Measurements from ENCODE around the gene EXOC6.

Gene EXOC6

DNA sequence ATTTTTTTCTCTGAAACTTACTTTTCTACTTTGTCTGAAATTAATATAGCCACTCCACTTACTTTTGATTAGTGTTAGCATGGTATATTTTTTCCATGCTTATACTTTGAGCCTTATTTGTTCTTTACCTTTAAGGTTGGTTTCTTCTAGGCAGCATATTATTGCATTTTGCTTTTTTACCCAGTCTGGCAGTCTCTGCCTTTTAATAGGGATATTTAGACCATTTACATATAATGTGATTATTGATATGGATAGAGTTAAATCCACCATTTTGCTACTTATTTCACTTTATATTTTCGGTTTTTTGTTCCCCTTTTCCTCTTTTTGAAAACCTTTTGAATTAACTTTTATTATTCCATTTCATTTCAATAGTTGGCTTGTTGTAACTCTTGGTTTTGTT, 255.6 kb downstream of the EXOC6 start:
- Histone ChIP-seq H3K27ac (ENCODE audit: low read depth, low read length) (no peak overlapping the region), H3F3A (ENCODE audit: control insufficient read depth, insufficient read depth) (no peaks in the 10 kb centered on the region), H3K4me3 (ENCODE audit: low read length) (no peak overlapping the region), H3K79me2 (ENCODE audit: control insufficient read depth, low read length) (no peaks in the 10 kb centered on the region), H3K9me2 (replicated peaks; ENCODE audit: control insufficient read depth, low read length) (no peaks in the 10 kb centered on the region), H3K36me3 (ENCODE audit: control insufficient read depth, low read length) (no peaks in the 10 kb centered on the region), H3K9me3 (ENCODE audit: control insufficient read depth, insufficient read depth, low read length) (peaks cover 5% of the 10 kb centered on the region; the same call in 1 of the 2 replicates), H3K4me1 (ENCODE audit: control insufficient read depth, low read length) (peaks cover 10% of the 10 kb centered on the region), H3K27me3 (ENCODE audit: control insufficient read depth, low read length) (no peaks in the 10 kb centered on the region), H3K4me2 (ENCODE audit: low read length) (no peak overlapping the region), H4K20me1 (ENCODE audit: control insufficient read depth, insufficient read depth, low read depth, low read length) (no peaks in the 10 kb centered on the region)
- TF ChIP-seq, protein P1, sequence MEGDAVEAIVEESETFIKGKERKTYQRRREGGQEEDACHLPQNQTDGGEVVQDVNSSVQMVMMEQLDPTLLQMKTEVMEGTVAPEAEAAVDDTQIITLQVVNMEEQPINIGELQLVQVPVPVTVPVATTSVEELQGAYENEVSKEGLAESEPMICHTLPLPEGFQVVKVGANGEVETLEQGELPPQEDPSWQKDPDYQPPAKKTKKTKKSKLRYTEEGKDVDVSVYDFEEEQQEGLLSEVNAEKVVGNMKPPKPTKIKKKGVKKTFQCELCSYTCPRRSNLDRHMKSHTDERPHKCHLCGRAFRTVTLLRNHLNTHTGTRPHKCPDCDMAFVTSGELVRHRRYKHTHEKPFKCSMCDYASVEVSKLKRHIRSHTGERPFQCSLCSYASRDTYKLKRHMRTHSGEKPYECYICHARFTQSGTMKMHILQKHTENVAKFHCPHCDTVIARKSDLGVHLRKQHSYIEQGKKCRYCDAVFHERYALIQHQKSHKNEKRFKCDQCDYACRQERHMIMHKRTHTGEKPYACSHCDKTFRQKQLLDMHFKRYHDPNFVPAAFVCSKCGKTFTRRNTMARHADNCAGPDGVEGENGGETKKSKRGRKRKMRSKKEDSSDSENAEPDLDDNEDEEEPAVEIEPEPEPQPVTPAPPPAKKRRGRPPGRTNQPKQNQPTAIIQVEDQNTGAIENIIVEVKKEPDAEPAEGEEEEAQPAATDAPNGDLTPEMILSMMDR (IDR thresholded peaks at IDR 0.05; ENCODE audit: low read depth, low read length, poor library complexity, severe bottlenecking), result no peak
- TF ChIP-seq EZH2phosphoT487 (IDR thresholded peaks at IDR 0.05; ENCODE audit: borderline replicate concordance, low read length), result no peak

DNA sequence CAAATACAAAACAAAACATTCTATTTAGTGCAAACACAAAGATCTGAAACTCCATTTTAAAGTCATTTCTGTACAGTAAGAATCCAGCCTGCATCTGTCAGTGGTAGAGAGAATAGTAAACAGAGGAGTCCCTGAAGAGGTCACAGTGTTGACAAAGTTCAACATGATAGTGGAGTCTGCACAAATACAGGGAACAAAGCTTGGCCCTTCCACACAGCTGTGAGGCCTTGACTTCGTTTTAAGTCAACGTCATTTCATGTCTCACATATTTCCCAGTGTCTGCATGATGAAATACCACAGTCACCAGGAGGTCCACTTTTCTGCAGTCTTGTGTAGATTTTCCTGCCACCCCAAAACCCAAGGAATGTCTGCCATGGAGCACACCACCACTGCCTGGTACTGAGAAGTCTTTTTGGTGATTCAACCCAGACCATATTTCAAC, 258.3 kb downstream of the EXOC6 start:
- no peaks in the 10 kb centered on the region for H3K9me2 ChIP-seq (replicated peaks; ENCODE audit: control insufficient read depth, low read length)
- H3K4me1 ChIP-seq (ENCODE audit: control insufficient read depth, low read length), result peaks cover 35% of the 10 kb centered on the region
- no peaks in the 10 kb centered on the region for H3K27me3 ChIP-seq (ENCODE audit: control insufficient read depth, low read length)
- no peaks in the 10 kb centered on the region for H4K20me1 ChIP-seq (ENCODE audit: control insufficient read depth, insufficient read depth, low read depth, low read length)
- TF ChIP-seq EZH2phosphoT487 (IDR thresholded peaks at IDR 0.05; ENCODE audit: borderline replicate concordance, low read length), result no peak
- TF ChIP-seq, protein P1 (IDR thresholded peaks at IDR 0.05; ENCODE audit: low read depth, low read length, poor library complexity, severe bottlenecking), result no peak
- H3K27ac ChIP-seq (ENCODE audit: low read depth, low read length), result no peak overlapping the region
- H3K4me3 ChIP-seq (ENCODE audit: low read length), result no peak overlapping the region
- no peak overlapping the region for H3K4me2 ChIP-seq (ENCODE audit: low read length)
- H3F3A ChIP-seq (ENCODE audit: control insufficient read depth, insufficient read depth), result 0 out of 2 replicates have a peak, but pooled peaks cover 2% of the 10 kb centered on the region
- H3K79me2 ChIP-seq (ENCODE audit: control insufficient read depth, low read length), result no peaks in the 10 kb centered on the region
- peaks cover 5% of the 10 kb centered on the region; the same call in 1 of the 2 replicates for H3K9me3 ChIP-seq (ENCODE audit: control insufficient read depth, insufficient read depth, low read length)
- H3K36me3 ChIP-seq (ENCODE audit: control insufficient read depth, low read length), result no peaks in the 10 kb centered on the region

Data from DOHH2 (cell line).